ENCODE results near the gene LRFN5.
"Not testable (repeated sequence)": the region's sequence is repeated elsewhere in the genome, so short reads cannot be mapped to it uniquely, and the experiment has no call there.

The LRFN5 gene

GRCh38 chr14:41668356-41668755 is 61.7 kb downstream of the LRFN5 start:
- no peaks in the 10 kb centered on the region for H3K36me3 ChIP-seq (ENCODE audit: control insufficient read depth, insufficient read depth, low read length)
- no peaks in the 10 kb centered on the region for H3K9me3 ChIP-seq (ENCODE audit: control insufficient read depth, insufficient read depth, low read length)
- no peaks in the 10 kb centered on the region for H3K27me3 ChIP-seq (ENCODE audit: control insufficient read depth, insufficient read depth, low read length)
- no peak for DNase-seq (ENCODE audit: low read depth, low spot score)
- H3K27ac ChIP-seq (ENCODE audit: low read length), result no peak overlapping the region
- no peak overlapping the region for H3K4me3 ChIP-seq (ENCODE audit: low read length)
- H3K4me1 ChIP-seq (ENCODE audit: control insufficient read depth, insufficient read depth, low read length), result no peaks in the 10 kb centered on the region
- WGBS (ENCODE audit: insufficient coverage, insufficient read length), result no CpG with 5 or more reads among the region's 1 CpG

GRCh38 chr14:41673601-41674000 is 66.9 kb downstream of the LRFN5 start:
- not testable (repeated sequence) for DNase-seq (ENCODE audit: low read depth, low spot score); H3K27ac ChIP-seq (ENCODE audit: low read length)
- no CpG with 5 or more reads among the region's 24 CpGs for whole genome bisulfite sequencing (ENCODE audit: insufficient coverage, insufficient read length)

GRCh38 chr14:41674511-41674971 is 67.9 kb downstream of the LRFN5 start:
- no CpG with 5 or more reads among the region's 37 CpGs for WGBS (ENCODE audit: insufficient coverage, insufficient read length)
- not testable (repeated sequence) for H3K27me3 ChIP-seq (ENCODE audit: control insufficient read depth, insufficient read depth, low read length); H3K36me3 ChIP-seq (ENCODE audit: control insufficient read depth, insufficient read depth, low read length); DNase-seq (ENCODE audit: low read depth, low spot score); H3K4me1 ChIP-seq (ENCODE audit: control insufficient read depth, insufficient read depth, low read length); H3K4me3 ChIP-seq (ENCODE audit: low read length); H3K9me3 ChIP-seq (ENCODE audit: control insufficient read depth, insufficient read depth, low read length); H3K27ac ChIP-seq (ENCODE audit: low read length)

More at GRCh38 chr14:41673601-41674000, 66.9 kb downstream of the LRFN5 start:
- not testable (repeated sequence) for H3K36me3 ChIP-seq (ENCODE audit: control insufficient read depth, insufficient read depth, low read length); H3K27me3 ChIP-seq (ENCODE audit: control insufficient read depth, insufficient read depth, low read length); H3K9me3 ChIP-seq (ENCODE audit: control insufficient read depth, insufficient read depth, low read length); H3K4me1 ChIP-seq (ENCODE audit: control insufficient read depth, insufficient read depth, low read length); H3K4me3 ChIP-seq (ENCODE audit: low read length)

DNA sequence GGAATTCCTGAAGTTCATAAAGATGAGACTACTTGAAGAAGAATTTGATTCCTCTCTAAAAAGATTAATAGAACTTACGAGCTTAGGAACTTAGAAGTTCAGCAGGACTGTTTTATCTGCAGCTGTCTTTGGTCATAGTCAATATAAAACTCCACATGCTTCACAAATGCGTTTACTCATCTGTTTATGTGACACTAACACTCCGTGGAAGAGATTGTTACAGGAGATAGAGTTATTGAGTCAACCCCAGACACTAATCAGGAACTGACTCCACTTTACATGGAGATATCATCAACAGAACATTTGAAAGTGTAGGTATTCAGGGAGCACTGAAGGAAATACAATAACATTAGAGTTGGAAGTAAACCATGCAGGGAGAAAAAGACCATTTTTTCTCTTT is 92.8 kb downstream of the LRFN5 start:
- no peak overlapping the region for H3K27ac ChIP-seq (ENCODE audit: low read length)

GRCh38 chr14:41718477-41719166 is 111.9 kb downstream of the LRFN5 start:
- Histone ChIP-seq H3K4me1 (ENCODE audit: control insufficient read depth, insufficient read depth, low read length) (no peaks in the 10 kb centered on the region), H3K36me3 (ENCODE audit: control insufficient read depth, insufficient read depth, low read length) (no peaks in the 10 kb centered on the region), H3K4me3 (ENCODE audit: low read length) (no peak overlapping the region), H3K9me3 (ENCODE audit: control insufficient read depth, insufficient read depth, low read length) (no peaks in the 10 kb centered on the region), H3K27me3 (ENCODE audit: control insufficient read depth, insufficient read depth, low read length) (no peaks in the 10 kb centered on the region), H3K27ac (ENCODE audit: low read length) (no peak overlapping the region)
- no CpG with 5 or more reads among the region's 5 CpGs for WGBS (ENCODE audit: insufficient coverage, insufficient read length)
- DNase-seq (ENCODE audit: low read depth, low spot score), result no peak

More for the DNA sequence above, 92.8 kb downstream of the LRFN5 start:
- no peaks in the 10 kb centered on the region for H3K4me1 ChIP-seq (ENCODE audit: control insufficient read depth, insufficient read depth, low read length)
- WGBS (ENCODE audit: insufficient coverage, insufficient read length), result no CpG with 5 or more reads among the region's 3 CpGs
- no peaks in the 10 kb centered on the region for H3K27me3 ChIP-seq (ENCODE audit: control insufficient read depth, insufficient read depth, low read length)
- no peaks in the 10 kb centered on the region for H3K9me3 ChIP-seq (ENCODE audit: control insufficient read depth, insufficient read depth, low read length)
- no peaks in the 10 kb centered on the region for H3K36me3 ChIP-seq (ENCODE audit: control insufficient read depth, insufficient read depth, low read length)
- DNase-seq (ENCODE audit: low read depth, low spot score), result no peak
- H3K4me3 ChIP-seq (ENCODE audit: low read length), result no peak overlapping the region

DNA sequence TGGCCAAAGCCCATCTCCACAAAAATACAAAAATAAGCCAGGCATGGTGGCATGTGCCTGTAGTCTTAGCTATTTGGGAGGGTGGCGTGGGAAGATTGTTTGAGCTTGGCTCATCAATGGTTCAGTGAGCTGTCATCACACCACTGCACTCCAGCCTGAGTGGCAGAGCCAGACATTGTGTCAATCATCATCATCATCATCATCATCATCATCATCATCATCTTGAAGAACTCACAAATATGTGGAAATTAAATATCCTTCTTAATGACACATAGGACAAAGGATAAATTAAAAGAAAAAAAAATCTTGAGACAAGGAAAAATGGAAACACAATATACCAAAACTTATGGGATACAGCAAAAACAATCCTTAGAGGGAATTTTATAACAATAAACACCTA is 132.5 kb downstream of the LRFN5 start:
- no peaks in the 10 kb centered on the region for H3K36me3 ChIP-seq (ENCODE audit: control insufficient read depth, insufficient read depth, low read length)
- no peak for DNase-seq (ENCODE audit: low read depth, low spot score)
- H3K4me3 ChIP-seq (ENCODE audit: low read length), result no peak overlapping the region
- no peaks in the 10 kb centered on the region for H3K9me3 ChIP-seq (ENCODE audit: control insufficient read depth, insufficient read depth, low read length)
- no CpG with 5 or more reads among the region's 1 CpG for WGBS (ENCODE audit: insufficient coverage, insufficient read length)
- no peaks in the 10 kb centered on the region for H3K27me3 ChIP-seq (ENCODE audit: control insufficient read depth, insufficient read depth, low read length)
- no peak overlapping the region for H3K27ac ChIP-seq (ENCODE audit: low read length)
- H3K4me1 ChIP-seq (ENCODE audit: control insufficient read depth, insufficient read depth, low read length), result no peaks in the 10 kb centered on the region

DNA sequence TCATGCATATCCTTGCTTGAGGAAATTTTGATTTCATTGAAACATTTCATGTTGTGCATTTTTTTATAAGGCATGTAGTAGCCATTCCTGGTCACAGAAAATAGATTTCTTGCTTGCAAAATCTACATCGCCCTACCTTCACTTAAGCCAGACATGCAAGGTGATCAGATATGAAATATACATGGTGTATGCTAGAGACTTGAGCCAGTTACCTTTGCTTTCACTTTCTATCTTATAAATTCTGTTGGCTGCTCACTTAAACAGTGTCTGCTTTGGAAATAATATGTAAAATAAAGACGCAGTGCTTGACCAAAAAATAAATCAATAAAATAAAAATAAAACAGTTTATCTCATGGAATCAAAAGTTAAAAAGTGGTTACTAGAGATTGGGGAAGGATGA is 136.5 kb downstream of the LRFN5 start:
- no peak overlapping the region for H3K27ac ChIP-seq (ENCODE audit: low read length)
- H3K4me1 ChIP-seq (ENCODE audit: control insufficient read depth, insufficient read depth, low read length), result no peaks in the 10 kb centered on the region
- H3K27me3 ChIP-seq (ENCODE audit: control insufficient read depth, insufficient read depth, low read length), result no peaks in the 10 kb centered on the region
- H3K4me3 ChIP-seq (ENCODE audit: low read length), result no peak overlapping the region
- no peaks in the 10 kb centered on the region for H3K36me3 ChIP-seq (ENCODE audit: control insufficient read depth, insufficient read depth, low read length)
- no peaks in the 10 kb centered on the region for H3K9me3 ChIP-seq (ENCODE audit: control insufficient read depth, insufficient read depth, low read length)
- WGBS (ENCODE audit: insufficient coverage, insufficient read length), result no CpG with 5 or more reads among the region's 2 CpGs
- no peak for DNase-seq (ENCODE audit: low read depth, low spot score)

DNA sequence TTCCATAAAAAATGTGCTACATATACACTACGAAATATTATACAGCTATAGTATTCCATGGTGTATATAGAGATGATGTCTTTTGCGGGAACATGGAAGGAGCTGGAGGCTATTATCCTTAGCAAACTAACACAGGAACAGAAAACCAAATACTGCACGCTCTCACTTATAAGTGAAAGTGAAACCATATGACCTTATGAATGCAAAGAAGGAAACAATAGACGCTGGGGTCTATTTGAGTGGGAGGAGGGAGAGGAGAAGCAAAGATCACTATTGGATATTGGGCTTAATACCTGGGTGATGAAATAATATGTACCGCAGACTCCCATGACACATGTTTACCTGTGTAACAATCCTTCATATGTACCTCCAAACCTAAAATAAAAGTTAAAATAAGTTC is 142.8 kb downstream of the LRFN5 start:
- no peak overlapping the region for H3K4me3 ChIP-seq (ENCODE audit: low read length)
- no peaks in the 10 kb centered on the region for H3K4me1 ChIP-seq (ENCODE audit: control insufficient read depth, insufficient read depth, low read length)
- no peaks in the 10 kb centered on the region for H3K36me3 ChIP-seq (ENCODE audit: control insufficient read depth, insufficient read depth, low read length)
- no CpG with 5 or more reads among the region's 5 CpGs for WGBS (ENCODE audit: insufficient coverage, insufficient read length)
- no peaks in the 10 kb centered on the region for H3K27me3 ChIP-seq (ENCODE audit: control insufficient read depth, insufficient read depth, low read length)
- no peak overlapping the region for H3K27ac ChIP-seq (ENCODE audit: low read length)
- DNase-seq (ENCODE audit: low read depth, low spot score), result no peak
- H3K9me3 ChIP-seq (ENCODE audit: control insufficient read depth, insufficient read depth, low read length), result no peaks in the 10 kb centered on the region

DNA sequence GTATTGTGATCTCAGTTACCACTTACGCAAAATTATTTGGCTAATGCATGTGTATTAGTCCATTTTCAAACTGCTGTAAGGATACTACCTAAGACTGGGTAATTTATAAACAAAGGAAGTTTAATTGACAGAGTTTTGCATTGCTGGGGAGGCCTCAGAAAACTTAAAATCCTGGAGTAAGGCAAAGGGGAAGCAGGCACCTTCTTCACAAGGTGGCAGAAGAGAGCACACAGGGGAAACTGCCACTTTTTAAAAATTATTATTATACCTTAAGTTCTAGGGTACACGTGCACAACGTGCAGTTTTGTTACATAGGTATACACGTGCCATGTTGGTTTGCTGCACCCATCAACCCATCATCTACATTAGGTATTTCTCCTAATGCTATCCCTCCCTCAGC is 143.9 kb downstream of the LRFN5 start:
- DNase-seq (ENCODE audit: low read depth, low spot score); H3K9me3 ChIP-seq (ENCODE audit: control insufficient read depth, insufficient read depth, low read length); H3K27me3 ChIP-seq (ENCODE audit: control insufficient read depth, insufficient read depth, low read length); H3K4me3 ChIP-seq (ENCODE audit: low read length); H3K4me1 ChIP-seq (ENCODE audit: control insufficient read depth, insufficient read depth, low read length); H3K36me3 ChIP-seq (ENCODE audit: control insufficient read depth, insufficient read depth, low read length); H3K27ac ChIP-seq (ENCODE audit: low read length): not testable (repeated sequence)
- WGBS (ENCODE audit: insufficient coverage, insufficient read length), result no CpG with 5 or more reads among the region's 4 CpGs

- H3K4me1 ChIP-seq (ENCODE audit: control insufficient read depth, insufficient read depth, low read length), result no peaks in the 10 kb centered on the region
- H3K27me3 ChIP-seq (ENCODE audit: control insufficient read depth, insufficient read depth, low read length), result no peaks in the 10 kb centered on the region
- H3K4me3 ChIP-seq (ENCODE audit: low read length), result no peak overlapping the region
- no peaks in the 10 kb centered on the region for H3K36me3 ChIP-seq (ENCODE audit: control insufficient read depth, insufficient read depth, low read length)
- H3K27ac ChIP-seq (ENCODE audit: low read length), result no peak overlapping the region
- DNase-seq (ENCODE audit: low read depth, low spot score), result no peak
- WGBS (ENCODE audit: insufficient coverage, insufficient read length), result no CpG with 5 or more reads among the region's 1 CpG
- no peaks in the 10 kb centered on the region for H3K9me3 ChIP-seq (ENCODE audit: control insufficient read depth, insufficient read depth, low read length)
These were observed 151.5 kb downstream of the LRFN5 start for GRCh38 chr14:41758011-41758665.

DNA sequence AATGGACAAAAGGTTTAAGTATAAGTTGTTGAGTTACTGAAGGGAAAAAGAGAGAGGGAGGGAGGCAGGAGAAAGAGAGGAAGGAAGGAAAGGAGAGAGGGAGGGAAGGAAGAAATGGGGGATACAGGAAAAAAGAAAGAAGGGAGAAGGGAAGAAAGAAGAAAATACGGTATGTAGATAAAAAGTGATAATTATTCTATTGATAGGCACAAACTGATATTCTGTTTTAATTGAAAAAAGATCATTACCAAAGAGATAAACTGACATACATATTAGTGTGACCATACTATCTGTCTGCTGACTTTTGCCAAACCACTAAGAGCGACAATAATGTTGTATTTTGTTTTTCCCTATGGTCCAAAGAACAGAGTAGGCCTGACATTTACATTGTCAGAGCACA is 154.5 kb downstream of the LRFN5 start:
- Histone ChIP-seq H3K9me3 (ENCODE audit: control insufficient read depth, insufficient read depth, low read length) (no peaks in the 10 kb centered on the region), H3K4me3 (ENCODE audit: low read length) (no peak overlapping the region), H3K27me3 (ENCODE audit: control insufficient read depth, insufficient read depth, low read length) (no peaks in the 10 kb centered on the region), H3K4me1 (ENCODE audit: control insufficient read depth, insufficient read depth, low read length) (no peaks in the 10 kb centered on the region), H3K36me3 (ENCODE audit: control insufficient read depth, insufficient read depth, low read length) (no peaks in the 10 kb centered on the region), H3K27ac (ENCODE audit: low read length) (no peak overlapping the region)
- no peak for DNase-seq (ENCODE audit: low read depth, low spot score)
- 100% methylated on average over 1 of the region's 2 CpGs for WGBS (ENCODE audit: insufficient coverage, insufficient read length)
